Epithelial cell of proximal tubule (primary cell): ENCODE data around the gene HIPK3. TPM values are rescaled to one million over a fixed set of nuclear protein-coding genes. Genes with fewer than 3 reads are reported as not detected.

Source experiments
- DNase-seq: peaks from one replicate; pipeline ENCODE4 v3.0.0-alpha.2; 2011; ENCODE audit warnings: low read depth
- H3K4me3 ChIP-seq: 2 replicates; pipeline ENCODE4 v1.5.1; 2011; ENCODE audit warnings: low read depth, mild to moderate bottlenecking, low read length
- CTCF ChIP-seq: conservative IDR thresholded peaks from 2 replicates; pipeline ENCODE4 v1.5.1; 2012; ENCODE audit warnings: low read depth, mild to moderate bottlenecking, low read length
- total RNA-seq: library from RNA; depleted of rRNA; stranded (reverse); fragments of >200 nt; gene quantifications from 2 replicates; pipeline ENCODE4 v1.2.3, GENCODE V29; 2015

Gene HIPK3
- total RNA-seq, 1 donor from 2014 or later: 26.9 TPM

- DNase-seq: no peak
- no peak overlapping the region for H3K4me3 ChIP-seq
- TF ChIP-seq CTCF: peak; percentile 20
Measured at GRCh38 chr11:33320016-33320813, 63.0 kb downstream of the HIPK3 start.

- no peak for DNase-seq
- no peak overlapping the region for H3K4me3 ChIP-seq
- TF ChIP-seq CTCF: no peak
Measured at GRCh38 chr11:33320814-33321330, 63.7 kb downstream of the HIPK3 start.

- no peak for DNase-seq
- no peak for TF ChIP-seq CTCF
- no peak overlapping the region for H3K4me3 ChIP-seq
Measured at GRCh38 chr11:33321422-33321821, 64.2 kb downstream of the HIPK3 start.

GRCh38 chr11:33323421-33323820 lies 66.2 kb downstream of the HIPK3 start:
- no peak overlapping the region for H3K4me3 ChIP-seq
- no peak for DNase-seq
- TF ChIP-seq CTCF: no peak

- TF ChIP-seq CTCF: no peak
- DNase-seq: no peak
- H3K4me3 ChIP-seq: no peak overlapping the region
Measured at GRCh38 chr11:33324302-33324985, 67.3 kb downstream of the HIPK3 start.

GRCh38 chr11:33325451-33325850 lies 68.3 kb downstream of the HIPK3 start:
- no peak for TF ChIP-seq CTCF
- no peak for DNase-seq
- H3K4me3 ChIP-seq: no peak overlapping the region
